Smooth muscle cell (in vitro differentiated cells): Measurements from ENCODE around the gene UGT1A5. TPM values are rescaled to one million over a fixed set of nuclear protein-coding genes. Genes with fewer than 3 reads are reported as not detected.

ENCODE experiments used
- DNase-seq: peaks from one replicate; lab custom pipeline; 2025; ENCODE audit not compliant: unreplicated experiment; lab: John Stamatoyannopoulos, UW
- H2AFZ ChIP-seq: fragments of 200-600 bp; sonication (generic); 2 replicates; pipeline ENCODE4 v1.6.0; 2016; ENCODE audit warnings: antibody characterized with exemption, low read depth, mild to moderate bottlenecking
- H3F3A ChIP-seq: fragments of 200-600 bp; sonication (generic); 2 replicates; pipeline ENCODE4 v1.6.0; 2017; ENCODE audit warnings: antibody characterized with exemption, low read depth
- H3K27ac ChIP-seq: fragments of 200-600 bp; sonication (generic); 2 replicates; pipeline ENCODE4 v1.5.1; 2016; ENCODE audit warnings: low read depth, mild to moderate bottlenecking
- H3K27me3 ChIP-seq: fragments of 200-600 bp; sonication (generic); 2 replicates; pipeline ENCODE4 v1.6.1; 2016; ENCODE audit warnings: low read depth, mild to moderate bottlenecking
- H3K36me3 ChIP-seq: fragments of 200-600 bp; sonication (generic); 2 replicates; pipeline ENCODE4 v1.5.1; 2016; ENCODE audit warnings: low read depth
- H3K4me1 ChIP-seq: fragments of 200-600 bp; sonication (generic); 2 replicates; pipeline ENCODE4 v1.5.1; 2016; ENCODE audit warnings: low read depth
- H3K4me2 ChIP-seq: fragments of 200-600 bp; sonication (generic); 2 replicates; pipeline ENCODE4 v1.6.0; 2016; ENCODE audit warnings: mild to moderate bottlenecking
- H3K4me3 ChIP-seq: fragments of 200-600 bp; sonication (generic); 2 replicates; pipeline ENCODE4 v1.5.1; 2016; ENCODE audit warnings: mild to moderate bottlenecking
- H3K79me2 ChIP-seq: fragments of 200-600 bp; sonication (generic); 2 replicates; pipeline ENCODE4 v1.6.0; 2016; ENCODE audit warnings: low read depth, mild to moderate bottlenecking
- H3K9ac ChIP-seq: fragments of 200-600 bp; sonication (generic); 2 replicates; pipeline ENCODE4 v1.6.0; 2016; ENCODE audit warnings: low read depth
- H3K9me3 ChIP-seq: fragments of 200-600 bp; sonication (generic); replicated peaks from 2 replicates; pipeline ENCODE4 v1.5.1; 2016; ENCODE audit warnings: low read depth
- H4K20me1 ChIP-seq: fragments of 200-600 bp; sonication (generic); 2 replicates; pipeline ENCODE4 v1.6.0; 2016; ENCODE audit warnings: low read depth
- CTCF ChIP-seq: fragments of 200-600 bp; sonication (generic); IDR thresholded peaks from 2 replicates; pipeline ENCODE4 v1.5.1; 2017; ENCODE audit warnings: borderline replicate concordance, mild to moderate bottlenecking, antibody characterized with exemption; ENCODE audit not compliant: insufficient read depth, poor library complexity, severe bottlenecking
- WGBS: methylation state at CpG from one replicate; pipeline ENCODE4 v1.1.7; 2016; ENCODE audit warnings: low lambda C conversion rate; 5-methylcytosine and 5-hydroxymethylcytosine counted together
- polyA plus RNA-seq: library from polyadenylated mRNA; unstranded; fragments of >200 nt; fragmentation: Nextera tagmentation; extraction: Ambion mirVana; gene quantifications from 2 replicates; pipeline ENCODE4 v1.2.1, GENCODE V29; 2016
- total RNA-seq: library from RNA; depleted of rRNA; stranded (reverse); fragments of >200 nt; gene quantifications from 2 replicates; pipeline ENCODE4 v1.2.3, GENCODE V29; 2014

Gene UGT1A5
- total and polyA plus RNA-seq, 2 experiments from 2014 or later = not detected

GRCh38 chr2:233764761-233765160, 52.1 kb downstream of the UGT1A5 start:
- Histone ChIP-seq H3K4me1 (no peaks in the 10 kb centered on the region), H3K4me2 (peak overlapping the region; percentile 34), H3K9ac (no peak overlapping the region), H3K79me2 (no peaks in the 10 kb centered on the region), H3K27me3 (no peaks in the 10 kb centered on the region), H3K4me3 (no peak overlapping the region), H3K27ac (peak overlapping the region; percentile 77), H4K20me1 (no peaks in the 10 kb centered on the region), H3K9me3 (no peaks in the 10 kb centered on the region), H3K36me3 (no peaks in the 10 kb centered on the region), H3F3A (no peaks in the 10 kb centered on the region), H2AFZ (peak overlapping the region; percentile 5)
- no peak for TF ChIP-seq CTCF
- no peak for DNase-seq
- WGBS = 65% methylated on average over 3 of the region's 3 CpGs

DNA sequence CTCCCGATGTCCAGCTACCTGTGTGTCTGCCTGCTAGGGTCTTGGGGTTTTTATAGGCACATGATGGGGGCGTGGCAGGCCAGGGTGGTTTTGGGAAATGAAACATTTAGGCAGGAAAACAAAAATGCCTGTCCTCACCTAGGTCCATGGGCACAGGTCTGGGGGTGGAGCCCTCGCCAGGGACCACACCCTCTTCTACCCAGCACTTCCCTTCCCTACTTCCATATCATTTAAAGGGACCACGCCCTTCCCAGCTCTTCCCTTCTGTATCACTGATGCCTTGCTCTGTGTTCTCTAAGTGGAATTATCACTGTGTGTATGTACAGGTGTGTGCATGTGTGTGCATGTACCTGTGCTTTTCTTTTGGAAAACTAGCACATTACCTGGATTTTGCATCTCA, 53.7 kb downstream of the UGT1A5 start:
- Histone ChIP-seq H3F3A (no peaks in the 10 kb centered on the region), H3K79me2 (no peaks in the 10 kb centered on the region), H3K27ac (no peak overlapping the region), H2AFZ (no peak overlapping the region), H3K4me1 (no peaks in the 10 kb centered on the region), H3K4me3 (no peak overlapping the region), H3K9me3 (no peaks in the 10 kb centered on the region), H3K4me2 (no peak overlapping the region), H3K9ac (no peak overlapping the region), H3K27me3 (no peaks in the 10 kb centered on the region), H4K20me1 (no peaks in the 10 kb centered on the region), H3K36me3 (no peaks in the 10 kb centered on the region)
- WGBS = 85% methylated on average over 4 of the region's 4 CpGs
- DNase-seq = no peak
- no peak for TF ChIP-seq CTCF

DNA sequence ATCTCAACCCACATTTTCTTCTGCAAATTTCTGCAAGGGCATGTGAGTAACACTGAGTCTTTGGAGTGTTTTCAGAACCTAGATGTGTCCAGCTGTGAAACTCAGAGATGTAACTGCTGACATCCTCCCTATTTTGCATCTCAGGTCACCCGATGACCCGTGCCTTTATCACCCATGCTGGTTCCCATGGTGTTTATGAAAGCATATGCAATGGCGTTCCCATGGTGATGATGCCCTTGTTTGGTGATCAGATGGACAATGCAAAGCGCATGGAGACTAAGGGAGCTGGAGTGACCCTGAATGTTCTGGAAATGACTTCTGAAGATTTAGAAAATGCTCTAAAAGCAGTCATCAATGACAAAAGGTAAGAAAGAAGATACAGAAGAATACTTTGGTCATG, 55.4 kb downstream of the UGT1A5 start:
- Histone ChIP-seq H3K9me3 (no peaks in the 10 kb centered on the region), H3K4me1 (no peaks in the 10 kb centered on the region), H3K36me3 (no peaks in the 10 kb centered on the region), H3K27ac (no peak overlapping the region), H4K20me1 (no peaks in the 10 kb centered on the region), H3K4me2 (no peak overlapping the region), H3K9ac (no peak overlapping the region), H3K79me2 (no peaks in the 10 kb centered on the region), H2AFZ (no peak overlapping the region), H3K27me3 (no peaks in the 10 kb centered on the region), H3F3A (no peaks in the 10 kb centered on the region), H3K4me3 (no peak overlapping the region)
- WGBS = 88% methylated on average over 4 of the region's 4 CpGs
- no peak for TF ChIP-seq CTCF
- no peak for DNase-seq

DNA sequence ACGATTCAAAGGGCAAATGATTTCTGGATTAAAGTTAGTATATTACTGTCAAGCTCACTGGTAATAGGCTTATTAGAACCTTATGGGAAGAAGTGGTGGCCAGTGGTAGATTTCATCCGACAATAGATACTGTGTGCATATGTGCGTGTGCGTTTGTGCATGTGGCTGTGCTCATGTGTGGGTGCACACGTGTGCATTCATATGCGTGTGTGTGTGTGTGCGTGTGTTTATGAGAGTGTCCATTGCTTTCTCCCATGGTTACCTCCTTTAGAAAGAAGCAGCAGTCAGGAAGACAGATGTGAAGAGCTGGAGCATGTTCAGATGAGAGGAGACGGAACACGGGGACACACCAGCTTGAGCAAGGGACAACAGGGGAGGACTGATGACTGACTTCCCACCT, 56.6 kb downstream of the UGT1A5 start:
- no peak for DNase-seq
- H3K36me3 ChIP-seq = no peaks in the 10 kb centered on the region
- H4K20me1 ChIP-seq = no peaks in the 10 kb centered on the region
- no peak for TF ChIP-seq CTCF
- no peaks in the 10 kb centered on the region for H3F3A ChIP-seq
- no peak overlapping the region for H3K4me2 ChIP-seq
- WGBS = 93% methylated on average over 9 of the region's 9 CpGs
- no peaks in the 10 kb centered on the region for H3K27me3 ChIP-seq
- no peak overlapping the region for H2AFZ ChIP-seq
- no peaks in the 10 kb centered on the region for H3K9me3 ChIP-seq
- no peaks in the 10 kb centered on the region for H3K79me2 ChIP-seq
- H3K27ac ChIP-seq = no peak overlapping the region
- no peak overlapping the region for H3K9ac ChIP-seq
- no peaks in the 10 kb centered on the region for H3K4me1 ChIP-seq
- H3K4me3 ChIP-seq = no peak overlapping the region
